Mesendoderm (in vitro differentiated cells): ENCODE measurements around the gene CXXC5. TPM values are rescaled to one million over a fixed set of nuclear protein-coding genes. Genes with fewer than 3 reads are reported as not detected.
A peak's percentile ranks its signal among the peaks of the same experiment; 100 is the strongest.
"Not testable (repeated sequence)": the region's sequence is repeated elsewhere in the genome, so short reads cannot be mapped to it uniquely, and the experiment has no call there.

Experiments
- DNase-seq: peaks from one replicate; pipeline ENCODE4 v3.0.0; 2013
- H2AK5ac ChIP-seq: 2 replicates; pipeline ENCODE4 v1.6.1; 2013; ENCODE audit warnings: low read length, inconsistent platforms
- H2BK120ac ChIP-seq: 2 replicates; pipeline ENCODE4 v1.6.1; 2013; ENCODE audit warnings: low read depth, mild to moderate bottlenecking, low read length, moderate library complexity, mixed read lengths
- H2BK15ac ChIP-seq: replicated peaks from 2 replicates; pipeline ENCODE4 v1.6.1; 2013; ENCODE audit warnings: low read depth, mild to moderate bottlenecking, moderate library complexity
- H2BK5ac ChIP-seq: 2 replicates; pipeline ENCODE4 v1.6.1; 2013; ENCODE audit warnings: low read length, inconsistent platforms
- H3K18ac ChIP-seq: 2 replicates; pipeline ENCODE4 v1.6.1; 2013; ENCODE audit warnings: mild to moderate bottlenecking, low read length, mixed read lengths
- H3K23ac ChIP-seq: one replicate; pipeline ENCODE4 v1.6.1; 2013; ENCODE audit warnings: low read length
- H3K27ac ChIP-seq: 2 replicates; pipeline ENCODE4 v1.5.1; 2013; ENCODE audit warnings: low read depth, mild to moderate bottlenecking, inconsistent platforms, low read length, moderate library complexity
- H3K27me3 ChIP-seq: 2 replicates; pipeline ENCODE4 v1.6.1; 2013; ENCODE audit warnings: low read length, control low read depth, mild to moderate bottlenecking, inconsistent platforms; ENCODE audit not compliant: insufficient read depth, poor library complexity
- H3K36me3 ChIP-seq: 2 replicates; pipeline ENCODE4 v1.6.1; 2013; ENCODE audit warnings: low read length, inconsistent platforms; ENCODE audit not compliant: control insufficient read depth, insufficient read depth
- H3K4ac ChIP-seq: one replicate; pipeline ENCODE4 v1.6.1; 2013; ENCODE audit warnings: low read depth, mild to moderate bottlenecking, low read length, moderate library complexity
- H3K4me1 ChIP-seq: 2 replicates; pipeline ENCODE4 v1.6.1; 2013; ENCODE audit warnings: low read depth, low read length, inconsistent platforms; ENCODE audit not compliant: control insufficient read depth
- H3K4me2 ChIP-seq: 2 replicates; pipeline ENCODE4 v1.6.1; 2013; ENCODE audit warnings: low read length
- H3K4me3 ChIP-seq: 2 replicates; pipeline ENCODE4 v1.5.1; 2013; ENCODE audit warnings: mild to moderate bottlenecking, low read length
- H3K56ac ChIP-seq: one replicate; pipeline ENCODE4 v1.6.1; 2013; ENCODE audit warnings: low read length
- H3K79me1 ChIP-seq: 2 replicates; pipeline ENCODE4 v1.6.1; 2013; ENCODE audit warnings: low read length, inconsistent platforms
- H3K79me2 ChIP-seq: 2 replicates; pipeline ENCODE4 v1.6.1; 2013; ENCODE audit warnings: mild to moderate bottlenecking, low read length; ENCODE audit not compliant: control insufficient read depth, insufficient read depth
- H3K9ac ChIP-seq: 2 replicates; pipeline ENCODE4 v1.6.1; 2013; ENCODE audit warnings: low read length, inconsistent platforms
- H4K5ac ChIP-seq: one replicate; pipeline ENCODE4 v1.6.1; 2013; ENCODE audit warnings: low read length
- H4K8ac ChIP-seq: one replicate; pipeline ENCODE4 v1.6.1; 2013; ENCODE audit warnings: low read depth, mild to moderate bottlenecking, control low read depth, low read length, moderate library complexity
- WGBS: extraction: QIAGEN DNeasy Blood & Tissue Kit; methylation state at CpG from one replicate; pipeline ENCODE4 v1.1.7; 2013; ENCODE audit warnings: low lambda C conversion rate, missing lambda C conversion rate; ENCODE audit not compliant: insufficient coverage; ENCODE audit errors: extremely low coverage; 5-methylcytosine and 5-hydroxymethylcytosine counted together
- polyA plus RNA-seq, 2 experiments: library from polyadenylated mRNA; stranded (reverse); fragments of 200-250 nt; gene quantifications; one replicate each; pipeline ENCODE4 v1.2.3, GENCODE V29; 2013

CXXC5 gene
- polyA plus RNA-seq (2013, experiment 1 of 2) = 90.1 TPM
- 88.3 TPM for polyA plus RNA-seq (2013, experiment 2 of 2)

GRCh38 chr5:139648205-139649081 lies at the start of gene CXXC5:
Gene CXXC5, plus strand, starts transcription at chr5:139648349. Its CDS starts 32,175 bp downstream, at chr5:139680524.
- peak within 1 kb of the TSS; percentile 94 for H3K56ac ChIP-seq
- peak within 1 kb of the TSS; percentile 89 for H3K4me3 ChIP-seq
- H2BK120ac ChIP-seq = peak within 1 kb of the TSS; percentile 91
- H3K4me1 ChIP-seq = peaks cover 22% of the 10 kb centered on the region
- H3K79me2 ChIP-seq = peaks cover 46% of the 10 kb centered on the region
- peak within 1 kb of the TSS; percentile 96 for H3K27ac ChIP-seq
- H4K8ac ChIP-seq = no peak within 1 kb of the TSS
- H3K18ac ChIP-seq = peak within 1 kb of the TSS; percentile 98
- peak; percentile 94 for DNase-seq
- H3K79me1 ChIP-seq = peaks cover 2% of the 10 kb centered on the region
- H2AK5ac ChIP-seq = no peak within 1 kb of the TSS
- no peak within 1 kb of the TSS for H2BK15ac ChIP-seq
- H3K36me3 ChIP-seq = no peaks in the 10 kb centered on the region
- H3K4me2 ChIP-seq = peak within 1 kb of the TSS; percentile 53
- H4K5ac ChIP-seq = no peak within 1 kb of the TSS
- H3K4ac ChIP-seq = peak within 1 kb of the TSS; percentile 87
- no CpG with 5 or more reads among the region's 106 CpGs for WGBS
- H3K27me3 ChIP-seq = no peaks in the 10 kb centered on the region
- peak within 1 kb of the TSS; percentile 25 for H3K23ac ChIP-seq
- H3K9ac ChIP-seq = peak within 1 kb of the TSS; percentile 96
- H2BK5ac ChIP-seq = peak within 1 kb of the TSS; percentile 24

- no CpG with 5 or more reads among the region's 5 CpGs for WGBS
Observed at GRCh38 chr5:139598601-139598965, 49.6 kb upstream of the CXXC5 start.

GRCh38 chr5:139600336-139600949 lies 47.7 kb upstream of the CXXC5 start:
- H2BK15ac ChIP-seq = no peak overlapping the region
- H3K4ac ChIP-seq = no peak overlapping the region
- H3K4me1 ChIP-seq = no peaks in the 10 kb centered on the region
- no peak overlapping the region for H3K4me2 ChIP-seq
- H3K18ac ChIP-seq = no peak overlapping the region
- H2AK5ac ChIP-seq = no peak overlapping the region
- no peak overlapping the region for H2BK120ac ChIP-seq
- H3K56ac ChIP-seq = no peak overlapping the region
- H3K27ac ChIP-seq = no peak overlapping the region
- H2BK5ac ChIP-seq = no peak overlapping the region
- no peak overlapping the region for H3K23ac ChIP-seq
- H3K36me3 ChIP-seq = no peaks in the 10 kb centered on the region
- H3K4me3 ChIP-seq = no peak overlapping the region
- H3K79me2 ChIP-seq = peaks cover 7% of the 10 kb centered on the region
- no peak overlapping the region for H4K5ac ChIP-seq
- DNase-seq = no peak
- H4K8ac ChIP-seq = no peak overlapping the region
- H3K27me3 ChIP-seq = no peaks in the 10 kb centered on the region
- no peak overlapping the region for H3K9ac ChIP-seq
- H3K79me1 ChIP-seq = peaks cover 2% of the 10 kb centered on the region
- WGBS = no CpG with 5 or more reads among the region's 7 CpGs

More at GRCh38 chr5:139598601-139598965, 49.6 kb upstream of the CXXC5 start:
- H3K4me2 ChIP-seq, H3K23ac ChIP-seq, H3K79me1 ChIP-seq, H3K4ac ChIP-seq, H3K36me3 ChIP-seq, H4K5ac ChIP-seq, H3K18ac ChIP-seq, H3K27ac ChIP-seq, H3K9ac ChIP-seq, H2BK120ac ChIP-seq, DNase-seq, H2AK5ac ChIP-seq, H3K4me1 ChIP-seq, H4K8ac ChIP-seq, H3K27me3 ChIP-seq, H3K56ac ChIP-seq, H3K4me3 ChIP-seq, H2BK5ac ChIP-seq, H2BK15ac ChIP-seq: not testable (repeated sequence)
- H3K79me2 ChIP-seq = peaks cover 16% of the 10 kb centered on the region

GRCh38 chr5:139601429-139601828 lies 46.7 kb upstream of the CXXC5 start:
- Histone ChIP-seq H3K79me2 (peaks cover 7% of the 10 kb centered on the region), H3K4me1 (no peaks in the 10 kb centered on the region), H4K8ac (no peak overlapping the region), H3K4me3 (no peak overlapping the region), H3K27me3 (no peaks in the 10 kb centered on the region), H2AK5ac (no peak overlapping the region), H3K79me1 (peaks cover 2% of the 10 kb centered on the region), H2BK15ac (no peak overlapping the region), H3K36me3 (no peaks in the 10 kb centered on the region), H2BK5ac (no peak overlapping the region), H3K23ac (no peak overlapping the region), H4K5ac (no peak overlapping the region), H2BK120ac (no peak overlapping the region), H3K4me2 (no peak overlapping the region), H3K18ac (no peak overlapping the region), H3K56ac (no peak overlapping the region), H3K9ac (no peak overlapping the region), H3K27ac (no peak overlapping the region), H3K4ac (no peak overlapping the region)
- no CpG with 5 or more reads among the region's 12 CpGs for WGBS
- DNase-seq = no peak

GRCh38 chr5:139601948-139602347 lies 46.2 kb upstream of the CXXC5 start:
- not testable (repeated sequence) for H3K36me3 ChIP-seq, H2BK15ac ChIP-seq, H3K27me3 ChIP-seq, H3K4me3 ChIP-seq, H3K27ac ChIP-seq, H4K8ac ChIP-seq, H3K4me2 ChIP-seq, H3K4ac ChIP-seq, H3K56ac ChIP-seq, DNase-seq, H2BK5ac ChIP-seq, H2AK5ac ChIP-seq, H3K79me2 ChIP-seq, H4K5ac ChIP-seq, H2BK120ac ChIP-seq, H3K23ac ChIP-seq, H3K9ac ChIP-seq, H3K18ac ChIP-seq, H3K79me1 ChIP-seq, H3K4me1 ChIP-seq
- WGBS = no CpG with 5 or more reads among the region's 9 CpGs
